Liver (tissue), 9 donors: Measurements from ENCODE around the gene LRMDA. TPM values are rescaled to one million over a fixed set of nuclear protein-coding genes. Genes with fewer than 3 reads are reported as not detected.

Experiments used
- DNase-seq: peaks from one replicate; pipeline ENCODE4 v3.0.0-alpha.2; 2017; ENCODE audit warnings: low spot score
- H3K27ac ChIP-seq, 2 donors: one replicate each; pipeline ENCODE4 v1.7.0; 2013; ENCODE audit warnings: inconsistent platforms in 2 of 2, low read length in 2 of 2, control low read depth in 1 of 2, low read depth in 1 of 2, mild to moderate bottlenecking in 1 of 2
- H3K27me3 ChIP-seq, 4 donors: one replicate each; pipeline versions ENCODE4 v1.6.1 to v1.7.0; 2013; ENCODE audit warnings: low read length in 3 of 4, inconsistent platforms in 1 of 4, mild to moderate bottlenecking in 1 of 4, moderate library complexity in 1 of 4; ENCODE audit not compliant: control insufficient read depth in 4 of 4, insufficient read depth in 4 of 4
- H3K36me3 ChIP-seq, 4 donors: one replicate each; pipeline versions ENCODE4 v1.6.1 to v1.7.0; 2013; ENCODE audit warnings: low read length in 3 of 4, mild to moderate bottlenecking in 3 of 4, low read depth in 1 of 4, moderate library complexity in 1 of 4; ENCODE audit not compliant: control insufficient read depth in 4 of 4, insufficient read depth in 3 of 4
- H3K4me1 ChIP-seq, 4 donors: one replicate each; pipeline versions ENCODE4 v1.6.1 to v1.7.0; 2013; ENCODE audit warnings: low read length in 3 of 4, mild to moderate bottlenecking in 3 of 4, moderate library complexity in 1 of 4; ENCODE audit not compliant: control insufficient read depth in 4 of 4, insufficient read depth in 4 of 4
- H3K4me3 ChIP-seq, 3 donors: one replicate each; pipeline versions ENCODE4 v1.6.1 to v1.7.0; 2013; ENCODE audit warnings: low read length in 3 of 3, control low read depth in 1 of 3, low read depth in 1 of 3, mild to moderate bottlenecking in 1 of 3
- H3K9ac ChIP-seq, 2 donors: one replicate each; pipeline ENCODE4 v1.7.0; 2013; ENCODE audit warnings: low read length in 2 of 2, mild to moderate bottlenecking in 2 of 2, moderate library complexity in 2 of 2, control low read depth in 1 of 2, low read depth in 1 of 2
- H3K9me3 ChIP-seq, 4 donors: one replicate each; pipeline versions ENCODE4 v1.6.1 to v1.7.0; 2013; ENCODE audit warnings: low read length in 3 of 4; ENCODE audit not compliant: control insufficient read depth in 4 of 4
- EGR1 ChIP-seq, 2 donors: IDR thresholded peaks; 2 replicates each; pipeline ENCODE4 v1.6.1; 2016 to 2018; ENCODE audit warnings: antibody characterized with exemption in 2 of 2, low read depth in 2 of 2
- FOXA1 ChIP-seq: IDR thresholded peaks from 2 replicates; pipeline ENCODE4 v1.6.1; 2016; ENCODE audit warnings: antibody characterized with exemption
- FOXA2 ChIP-seq: IDR thresholded peaks from 2 replicates; pipeline ENCODE4 v1.6.1; 2016; ENCODE audit warnings: antibody characterized with exemption
- GABPA ChIP-seq, 2 donors: IDR thresholded peaks in 1 of 2; conservative IDR thresholded peaks in 1 of 2; 2 replicates each; pipeline ENCODE4 v1.6.1; 2016; ENCODE audit warnings: antibody characterized with exemption in 2 of 2, mild to moderate bottlenecking in 1 of 2, moderate library complexity in 1 of 2
- HNF4A ChIP-seq, 2 donors: conservative IDR thresholded peaks; 2 replicates each; pipeline ENCODE4 v1.6.1; 2016; ENCODE audit warnings: antibody characterized with exemption in 2 of 2, mild to moderate bottlenecking in 2 of 2
- HNF4G ChIP-seq: IDR thresholded peaks from 2 replicates; pipeline ENCODE4 v1.6.1; 2016; ENCODE audit warnings: antibody characterized with exemption
- JUND ChIP-seq, 2 donors: IDR thresholded peaks; 2 replicates each; pipeline ENCODE4 v1.6.1; 2016; ENCODE audit warnings: antibody characterized with exemption in 2 of 2
- NR2F2 ChIP-seq: IDR thresholded peaks from 2 replicates; pipeline ENCODE4 v1.6.1; 2016; ENCODE audit warnings: antibody characterized with exemption
- RAD21 ChIP-seq, 2 donors: IDR thresholded peaks; 2 replicates each; pipeline ENCODE4 v1.6.1; 2016; ENCODE audit warnings: antibody characterized with exemption in 2 of 2, mild to moderate bottlenecking in 2 of 2
- RXRA ChIP-seq, 2 donors: IDR thresholded peaks; 2 replicates each; pipeline ENCODE4 v1.6.1; 2017 to 2018; ENCODE audit warnings: antibody characterized with exemption in 2 of 2, mild to moderate bottlenecking in 1 of 2
- SP1 ChIP-seq: IDR thresholded peaks from 2 replicates; pipeline ENCODE4 v1.6.1; 2018; ENCODE audit warnings: antibody characterized with exemption, mild to moderate bottlenecking
- TAF1 ChIP-seq: conservative IDR thresholded peaks from 2 replicates; pipeline ENCODE4 v1.6.1; 2016; ENCODE audit warnings: antibody characterized with exemption, mild to moderate bottlenecking
- YY1 ChIP-seq: IDR thresholded peaks from 2 replicates; pipeline ENCODE4 v1.6.1; 2016; ENCODE audit warnings: antibody characterized with exemption, mild to moderate bottlenecking
- WGBS: extraction: QIAGEN DNeasy Blood & Tissue Kit; methylation state at CpG from one replicate; pipeline ENCODE4 v1.1.7; 2013; 5-methylcytosine and 5-hydroxymethylcytosine counted together
- polyA plus RNA-seq, 2 donors: library from polyadenylated mRNA; stranded (reverse) in 1 of 2; unstranded in 1 of 2; fragments of 200-250 nt in 1 of 2; fragments of >200 nt in 1 of 2; fragmentation: Nextera tagmentation in 1 of 2; extraction: Ambion mirVana in 1 of 2; gene quantifications; one replicate each; pipeline versions ENCODE4 v1.2.1 to v1.2.3, GENCODE V29; 2013 to 2015
- total RNA-seq, 2 donors: library from RNA; depleted of rRNA; stranded (reverse); fragments of >200 nt; gene quantifications; one replicate each; pipeline ENCODE4 v1.2.3, GENCODE V29; 2014
- TF ChIP-seq, protein P1 (sequence below): fragments of 150-350 bp; IDR thresholded peaks from 2 replicates; pipeline ENCODE4 v1.5.1; 2017; ENCODE audit warnings: improper control_type of control experiment, low read depth, low read length; ENCODE audit not compliant: missing input control
- TF ChIP-seq, protein P2 (sequence below): IDR thresholded peaks from 2 replicates; pipeline ENCODE4 v1.6.1; 2016; ENCODE audit warnings: antibody characterized with exemption
- TF ChIP-seq, protein P3 (sequence below): IDR thresholded peaks from 2 replicates; pipeline ENCODE4 v1.6.1; 2016; ENCODE audit warnings: antibody characterized with exemption, mild to moderate bottlenecking
- TF ChIP-seq, protein P4 (sequence below): IDR thresholded peaks from 2 replicates; pipeline ENCODE4 v1.6.1; 2016; ENCODE audit warnings: antibody characterized with exemption
- TF ChIP-seq, protein P5 (sequence below): IDR thresholded peaks from 2 replicates; pipeline ENCODE4 v1.6.1; 2016; ENCODE audit warnings: antibody characterized with exemption
- donor health status: healthy.
- donor health status: healthy.
- donor health status: healthy.
- donor health status: healthy.
- donor health status: healthy.

The LRMDA gene
- total and polyA plus RNA-seq, 4 donors = 7.9 to 15.8 (median 11.3) TPM

DNA sequence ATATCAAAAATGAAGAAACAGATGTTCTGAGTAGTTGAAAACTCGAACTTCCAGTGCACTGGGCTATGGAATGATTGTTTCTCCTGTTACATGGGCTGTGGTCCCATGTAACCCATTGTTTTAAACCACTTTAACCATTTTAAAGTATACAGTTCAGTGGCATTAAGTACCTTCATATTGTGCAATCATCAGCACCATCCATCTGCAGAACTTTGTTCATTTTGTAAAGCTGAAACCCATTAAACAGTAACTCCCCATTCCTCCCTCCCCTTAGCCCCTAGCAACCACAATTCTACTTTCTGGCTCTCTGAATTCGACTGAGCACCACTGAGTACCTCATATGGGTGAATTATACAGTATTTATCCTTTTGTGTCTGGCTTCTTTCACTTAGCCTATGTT is 217.4 kb downstream of the LRMDA start:
- H3K36me3 ChIP-seq = no peaks in the 10 kb centered on the region
- TF ChIP-seq NR2F2 (no peak), RAD21 (IDR thresholded peaks at IDR 0.05) (peak; percentile 9 to 13), JUND (IDR thresholded peaks at IDR 0.05) (no peak), FOXA2 (no peak), GABPA (IDR thresholded peaks at IDR 0.05 in 1 of 2, conservative IDR thresholded peaks at IDR 0.05 in 1 of 2) (no peak), RXRA (IDR thresholded peaks at IDR 0.05) (peak in 1 of 2 donors; percentile 38), TAF1 (no peak), HNF4A (conservative IDR thresholded peaks at IDR 0.05) (peak in 1 of 2 donors; percentile 44), HNF4G (no peak), FOXA1 (no peak), EGR1 (IDR thresholded peaks at IDR 0.05; ENCODE audit: low read depth in 2 of 2) (no peak), YY1 (peak; percentile 35), SP1 (no peak)
- TF ChIP-seq, protein P1, sequence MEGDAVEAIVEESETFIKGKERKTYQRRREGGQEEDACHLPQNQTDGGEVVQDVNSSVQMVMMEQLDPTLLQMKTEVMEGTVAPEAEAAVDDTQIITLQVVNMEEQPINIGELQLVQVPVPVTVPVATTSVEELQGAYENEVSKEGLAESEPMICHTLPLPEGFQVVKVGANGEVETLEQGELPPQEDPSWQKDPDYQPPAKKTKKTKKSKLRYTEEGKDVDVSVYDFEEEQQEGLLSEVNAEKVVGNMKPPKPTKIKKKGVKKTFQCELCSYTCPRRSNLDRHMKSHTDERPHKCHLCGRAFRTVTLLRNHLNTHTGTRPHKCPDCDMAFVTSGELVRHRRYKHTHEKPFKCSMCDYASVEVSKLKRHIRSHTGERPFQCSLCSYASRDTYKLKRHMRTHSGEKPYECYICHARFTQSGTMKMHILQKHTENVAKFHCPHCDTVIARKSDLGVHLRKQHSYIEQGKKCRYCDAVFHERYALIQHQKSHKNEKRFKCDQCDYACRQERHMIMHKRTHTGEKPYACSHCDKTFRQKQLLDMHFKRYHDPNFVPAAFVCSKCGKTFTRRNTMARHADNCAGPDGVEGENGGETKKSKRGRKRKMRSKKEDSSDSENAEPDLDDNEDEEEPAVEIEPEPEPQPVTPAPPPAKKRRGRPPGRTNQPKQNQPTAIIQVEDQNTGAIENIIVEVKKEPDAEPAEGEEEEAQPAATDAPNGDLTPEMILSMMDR = no peak
- TF ChIP-seq, protein P2, sequence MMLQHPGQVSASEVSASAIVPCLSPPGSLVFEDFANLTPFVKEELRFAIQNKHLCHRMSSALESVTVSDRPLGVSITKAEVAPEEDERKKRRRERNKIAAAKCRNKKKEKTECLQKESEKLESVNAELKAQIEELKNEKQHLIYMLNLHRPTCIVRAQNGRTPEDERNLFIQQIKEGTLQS = no peak
- TF ChIP-seq, protein P3, sequence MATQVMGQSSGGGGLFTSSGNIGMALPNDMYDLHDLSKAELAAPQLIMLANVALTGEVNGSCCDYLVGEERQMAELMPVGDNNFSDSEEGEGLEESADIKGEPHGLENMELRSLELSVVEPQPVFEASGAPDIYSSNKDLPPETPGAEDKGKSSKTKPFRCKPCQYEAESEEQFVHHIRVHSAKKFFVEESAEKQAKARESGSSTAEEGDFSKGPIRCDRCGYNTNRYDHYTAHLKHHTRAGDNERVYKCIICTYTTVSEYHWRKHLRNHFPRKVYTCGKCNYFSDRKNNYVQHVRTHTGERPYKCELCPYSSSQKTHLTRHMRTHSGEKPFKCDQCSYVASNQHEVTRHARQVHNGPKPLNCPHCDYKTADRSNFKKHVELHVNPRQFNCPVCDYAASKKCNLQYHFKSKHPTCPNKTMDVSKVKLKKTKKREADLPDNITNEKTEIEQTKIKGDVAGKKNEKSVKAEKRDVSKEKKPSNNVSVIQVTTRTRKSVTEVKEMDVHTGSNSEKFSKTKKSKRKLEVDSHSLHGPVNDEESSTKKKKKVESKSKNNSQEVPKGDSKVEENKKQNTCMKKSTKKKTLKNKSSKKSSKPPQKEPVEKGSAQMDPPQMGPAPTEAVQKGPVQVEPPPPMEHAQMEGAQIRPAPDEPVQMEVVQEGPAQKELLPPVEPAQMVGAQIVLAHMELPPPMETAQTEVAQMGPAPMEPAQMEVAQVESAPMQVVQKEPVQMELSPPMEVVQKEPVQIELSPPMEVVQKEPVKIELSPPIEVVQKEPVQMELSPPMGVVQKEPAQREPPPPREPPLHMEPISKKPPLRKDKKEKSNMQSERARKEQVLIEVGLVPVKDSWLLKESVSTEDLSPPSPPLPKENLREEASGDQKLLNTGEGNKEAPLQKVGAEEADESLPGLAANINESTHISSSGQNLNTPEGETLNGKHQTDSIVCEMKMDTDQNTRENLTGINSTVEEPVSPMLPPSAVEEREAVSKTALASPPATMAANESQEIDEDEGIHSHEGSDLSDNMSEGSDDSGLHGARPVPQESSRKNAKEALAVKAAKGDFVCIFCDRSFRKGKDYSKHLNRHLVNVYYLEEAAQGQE = no peak
- TF ChIP-seq, protein P4, sequence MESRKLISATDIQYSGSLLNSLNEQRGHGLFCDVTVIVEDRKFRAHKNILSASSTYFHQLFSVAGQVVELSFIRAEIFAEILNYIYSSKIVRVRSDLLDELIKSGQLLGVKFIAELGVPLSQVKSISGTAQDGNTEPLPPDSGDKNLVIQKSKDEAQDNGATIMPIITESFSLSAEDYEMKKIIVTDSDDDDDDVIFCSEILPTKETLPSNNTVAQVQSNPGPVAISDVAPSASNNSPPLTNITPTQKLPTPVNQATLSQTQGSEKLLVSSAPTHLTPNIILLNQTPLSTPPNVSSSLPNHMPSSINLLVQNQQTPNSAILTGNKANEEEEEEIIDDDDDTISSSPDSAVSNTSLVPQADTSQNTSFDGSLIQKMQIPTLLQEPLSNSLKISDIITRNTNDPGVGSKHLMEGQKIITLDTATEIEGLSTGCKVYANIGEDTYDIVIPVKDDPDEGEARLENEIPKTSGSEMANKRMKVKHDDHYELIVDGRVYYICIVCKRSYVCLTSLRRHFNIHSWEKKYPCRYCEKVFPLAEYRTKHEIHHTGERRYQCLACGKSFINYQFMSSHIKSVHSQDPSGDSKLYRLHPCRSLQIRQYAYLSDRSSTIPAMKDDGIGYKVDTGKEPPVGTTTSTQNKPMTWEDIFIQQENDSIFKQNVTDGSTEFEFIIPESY = no peak
- TF ChIP-seq, protein P5, sequence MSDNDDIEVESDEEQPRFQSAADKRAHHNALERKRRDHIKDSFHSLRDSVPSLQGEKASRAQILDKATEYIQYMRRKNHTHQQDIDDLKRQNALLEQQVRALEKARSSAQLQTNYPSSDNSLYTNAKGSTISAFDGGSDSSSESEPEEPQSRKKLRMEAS = no peak
- H3K9me3 ChIP-seq = no peaks in the 10 kb centered on the region
- H3K27ac ChIP-seq = no peak overlapping the region
- no peak for DNase-seq
- 39% methylated on average over 2 of the region's 2 CpGs for WGBS
- H3K4me3 ChIP-seq = no peak overlapping the region
- H3K9ac ChIP-seq = no peak overlapping the region
- peaks cover 0 to 13% (median 3%) of the 10 kb centered on the region in 4 donors for H3K4me1 ChIP-seq
- H3K27me3 ChIP-seq = no peaks in the 10 kb centered on the region
